ACHN (cell line): Measurements from ENCODE around the gene CKMT2.
A peak's percentile ranks its signal among the peaks of the same experiment; 100 is the strongest.
"Not testable (repeated sequence)": the region's sequence is repeated elsewhere in the genome, so short reads cannot be mapped to it uniquely, and the experiment has no call there.

Experiments used
- DNase-seq: peaks from one replicate; pipeline ENCODE4 v3.0.0-alpha.2; 2015
- in situ Hi-C: cut with HindIII; loops from 2 replicates; pipeline ENCODE4 v1.10.0; 2017; ENCODE audit warnings: low sequenced_read_pairs, low pct_ligation_motif_present, low pct_unique_long_range_greater_than_20kb

CKMT2 gene

DNA sequence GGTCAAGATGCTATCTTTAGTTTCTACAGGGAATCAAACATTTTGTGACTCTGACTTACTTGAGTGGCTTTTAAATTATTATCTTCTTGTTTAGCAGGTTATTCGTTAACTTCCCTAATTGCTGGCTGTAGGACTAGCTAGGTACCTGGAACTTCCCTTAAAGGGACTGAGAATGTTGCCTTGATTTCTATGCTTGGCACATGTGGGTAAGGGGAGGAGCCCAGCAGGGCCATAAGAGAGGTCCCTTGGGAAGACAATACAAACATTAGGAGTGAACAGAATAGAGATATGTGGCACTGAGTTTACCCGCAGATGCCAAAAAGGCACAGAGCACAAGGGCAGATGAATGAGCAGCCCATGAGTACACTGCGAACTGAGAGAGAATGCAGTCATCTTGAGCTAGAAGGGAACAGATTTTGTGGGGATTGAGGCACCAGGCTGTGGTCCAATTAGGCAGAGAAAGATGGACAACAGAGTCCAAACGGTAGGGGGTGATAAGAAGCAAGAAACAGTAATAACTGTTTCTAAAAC lies 9.8 kb downstream of the CKMT2 start:
- in situ Hi-C loops: no loop called here
- no peak for DNase-seq

DNA sequence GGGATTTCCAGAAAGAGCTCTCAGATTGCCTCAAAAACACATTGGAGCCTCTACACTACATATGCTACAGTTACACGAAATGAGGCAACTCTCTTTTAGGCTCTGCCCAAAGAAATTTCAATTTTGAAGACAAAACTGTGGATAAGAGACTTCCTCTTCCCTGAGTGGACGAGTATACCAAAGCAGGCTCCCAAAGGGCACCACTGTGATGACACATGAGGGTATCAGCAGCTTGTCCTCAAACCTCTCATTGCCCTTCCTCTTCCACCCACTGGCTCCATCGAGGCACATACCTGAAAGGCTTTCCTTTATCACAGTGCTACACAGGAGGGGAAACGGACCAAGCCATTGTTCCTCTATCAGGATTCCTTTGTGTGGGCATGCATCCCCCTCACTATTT lies 11.3 kb downstream of the CKMT2 start:
- in situ Hi-C loops: no loop called here
- no peak for DNase-seq

DNA sequence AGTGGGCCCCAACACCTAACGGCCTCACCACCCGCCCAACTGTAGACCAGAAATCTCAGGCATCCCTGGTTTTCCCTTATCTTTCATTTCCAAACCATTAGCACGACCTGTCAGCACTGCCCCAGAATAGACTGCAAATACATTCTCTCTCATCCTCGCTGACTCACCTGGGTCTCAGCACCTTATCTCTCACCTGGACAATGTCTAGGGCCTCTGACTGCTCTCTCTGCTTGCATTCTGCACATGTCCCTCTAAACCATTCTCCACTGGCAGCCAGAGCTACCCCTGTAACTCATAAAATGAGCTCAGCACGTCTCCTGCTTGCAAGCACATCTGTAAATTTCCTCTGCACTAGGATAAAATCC lies 12.7 kb downstream of the CKMT2 start:
- in situ Hi-C loops: no loop called here
- no peak for DNase-seq

DNA sequence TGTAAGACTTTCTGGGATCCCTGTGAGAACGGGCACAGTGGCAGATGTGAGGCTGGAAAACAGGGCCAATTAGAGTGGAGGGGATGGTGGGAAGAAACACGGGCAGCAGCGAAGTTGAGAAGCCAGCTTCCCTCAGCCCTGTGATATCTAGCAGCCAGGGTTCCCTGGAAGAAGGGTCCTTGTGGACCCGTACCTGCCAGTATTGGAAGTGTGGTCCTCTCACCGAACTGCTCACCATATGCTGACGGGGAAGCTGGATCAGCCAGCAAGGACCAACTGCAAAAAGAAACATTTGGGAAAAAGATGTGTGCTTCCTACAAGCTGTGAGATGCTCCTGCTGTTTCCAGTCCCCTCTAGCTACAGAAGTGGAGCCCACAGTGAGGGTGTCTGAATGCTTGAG lies 13.6 kb downstream of the CKMT2 start:
- in situ Hi-C loops: no loop called here

DNA sequence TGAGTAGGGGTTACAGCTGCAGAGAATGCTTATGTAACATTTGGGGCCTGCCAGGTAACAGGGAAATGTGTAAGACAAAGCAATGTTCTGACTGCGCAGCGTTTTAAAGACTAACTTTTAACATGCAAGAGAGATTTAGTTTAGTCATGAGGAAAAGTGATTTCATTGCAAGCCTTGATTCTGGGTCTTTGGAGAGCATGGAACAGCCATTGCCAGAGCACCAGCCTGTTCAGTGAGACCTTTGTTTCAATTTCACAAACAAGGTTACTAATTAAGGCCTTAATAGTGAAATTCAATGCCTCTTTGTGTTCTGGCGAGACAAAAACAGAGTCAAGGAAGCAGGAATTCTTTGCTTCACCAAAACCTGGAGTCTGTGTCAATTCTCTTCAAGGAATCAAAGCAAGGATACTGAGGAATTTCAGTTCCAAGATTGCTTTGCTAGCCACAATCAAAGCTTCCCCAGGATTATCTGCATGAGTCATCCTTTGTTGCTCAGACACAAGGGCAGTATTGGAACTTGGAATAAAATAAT lies 14.4 kb downstream of the CKMT2 start:
- in situ Hi-C loops: no loop called here
- peak; percentile 9 for DNase-seq

More for the DNA sequence above, 13.6 kb downstream of the CKMT2 start:
- DNase-seq: no peak

DNA sequence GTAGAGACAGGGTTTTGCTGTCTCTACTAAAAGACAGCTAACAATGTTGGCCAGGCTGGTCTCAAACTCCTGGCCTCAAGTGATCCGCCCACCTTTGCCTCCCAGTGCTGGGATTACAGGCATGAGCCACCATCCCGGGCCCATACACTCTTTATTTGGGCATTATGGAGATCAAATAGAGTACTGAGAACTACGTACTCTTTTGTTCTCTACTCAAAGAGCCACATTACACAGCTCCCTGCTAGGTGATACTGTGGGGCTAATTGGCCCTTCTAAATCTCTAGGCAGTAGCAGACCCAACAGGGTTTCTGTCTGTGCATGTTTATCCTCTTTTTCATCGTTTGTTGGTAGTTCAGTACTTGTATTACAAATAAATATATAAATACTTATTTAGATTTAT lies 16.1 kb downstream of the CKMT2 start:
- in situ Hi-C loops: no loop called here
- no peak for DNase-seq

DNA sequence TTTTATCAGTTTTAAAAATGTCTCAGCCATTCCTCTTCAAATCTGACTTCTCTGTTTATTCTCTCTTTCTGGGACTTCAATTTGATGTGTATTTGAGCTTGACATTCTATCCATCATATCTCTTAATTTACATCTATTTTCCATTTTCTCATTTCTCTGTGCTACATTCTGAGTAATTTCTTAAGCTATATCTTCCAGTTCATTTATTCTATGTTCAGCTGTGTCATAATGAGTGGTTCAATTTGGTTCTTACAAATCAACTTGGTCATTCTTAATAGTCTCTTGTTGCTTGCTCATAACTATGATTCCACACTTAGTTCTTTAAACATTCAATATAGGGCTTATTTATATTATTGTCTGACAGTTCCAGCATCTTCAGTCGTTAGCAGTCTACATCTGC lies 16.9 kb downstream of the CKMT2 start:
- DNase-seq: no peak
- in situ Hi-C loops: no loop called here

DNA sequence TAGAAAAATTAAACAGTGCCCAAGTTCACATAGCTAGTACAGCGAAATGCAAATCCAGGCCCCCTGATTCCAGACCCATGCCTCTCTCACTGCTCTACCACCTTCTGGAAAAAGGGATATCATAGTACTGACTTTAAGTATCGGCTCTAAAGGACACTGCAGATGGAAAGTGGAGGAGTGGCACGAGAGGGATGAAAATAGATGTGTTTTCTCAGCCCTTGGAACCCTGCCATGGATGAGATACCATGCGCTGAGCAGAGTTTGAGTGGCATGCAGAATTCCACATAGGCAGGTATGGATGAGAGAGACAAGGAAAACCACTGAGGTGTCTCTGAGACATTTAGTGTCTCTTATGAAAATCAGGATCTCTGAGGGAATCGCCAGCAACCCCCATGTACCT lies 18.8 kb downstream of the CKMT2 start:
- in situ Hi-C loops: no loop called here
- no peak for DNase-seq

DNA sequence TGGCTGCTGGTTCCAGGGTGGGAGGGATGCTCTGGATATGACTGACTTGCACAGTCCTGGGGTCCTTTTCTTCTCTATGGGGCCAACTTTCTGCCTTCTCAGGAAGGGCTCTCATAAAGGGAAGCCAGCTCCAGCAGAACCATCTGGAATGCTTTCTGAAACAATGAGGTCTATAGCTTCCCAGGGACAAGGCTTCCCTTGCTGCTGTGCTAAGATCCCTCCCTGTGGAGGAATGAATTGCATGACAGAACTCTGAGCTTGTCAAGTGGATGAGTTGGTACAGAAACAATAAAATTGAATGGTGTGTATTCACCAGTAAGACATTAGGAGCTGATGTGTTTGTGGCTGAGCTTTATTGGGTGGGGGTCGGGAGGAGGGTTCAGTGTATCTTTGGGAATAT lies 19.8 kb downstream of the CKMT2 start:
- DNase-seq: no peak
- in situ Hi-C loops: no loop called here

DNA sequence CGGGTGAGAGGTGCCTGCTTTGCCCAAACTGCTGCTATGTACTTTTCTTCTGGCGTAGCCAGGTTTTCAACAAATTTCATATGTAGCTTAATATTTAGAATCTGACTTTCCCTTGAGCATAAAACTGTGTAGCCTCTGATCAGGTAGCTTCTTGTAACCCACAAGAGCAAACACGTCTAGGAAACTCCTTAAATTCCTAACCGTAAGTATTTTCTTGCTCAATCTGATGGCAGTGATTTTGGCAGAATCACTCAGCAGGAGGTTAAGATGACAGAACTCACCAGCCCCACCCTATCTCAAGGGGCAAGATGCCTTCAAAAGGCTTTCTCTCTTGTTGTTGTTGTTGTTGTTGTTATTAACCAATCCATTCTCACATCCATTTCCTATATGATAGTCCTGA lies 20.8 kb downstream of the CKMT2 start:
- in situ Hi-C loops: no loop called here
- no peak for DNase-seq

DNA sequence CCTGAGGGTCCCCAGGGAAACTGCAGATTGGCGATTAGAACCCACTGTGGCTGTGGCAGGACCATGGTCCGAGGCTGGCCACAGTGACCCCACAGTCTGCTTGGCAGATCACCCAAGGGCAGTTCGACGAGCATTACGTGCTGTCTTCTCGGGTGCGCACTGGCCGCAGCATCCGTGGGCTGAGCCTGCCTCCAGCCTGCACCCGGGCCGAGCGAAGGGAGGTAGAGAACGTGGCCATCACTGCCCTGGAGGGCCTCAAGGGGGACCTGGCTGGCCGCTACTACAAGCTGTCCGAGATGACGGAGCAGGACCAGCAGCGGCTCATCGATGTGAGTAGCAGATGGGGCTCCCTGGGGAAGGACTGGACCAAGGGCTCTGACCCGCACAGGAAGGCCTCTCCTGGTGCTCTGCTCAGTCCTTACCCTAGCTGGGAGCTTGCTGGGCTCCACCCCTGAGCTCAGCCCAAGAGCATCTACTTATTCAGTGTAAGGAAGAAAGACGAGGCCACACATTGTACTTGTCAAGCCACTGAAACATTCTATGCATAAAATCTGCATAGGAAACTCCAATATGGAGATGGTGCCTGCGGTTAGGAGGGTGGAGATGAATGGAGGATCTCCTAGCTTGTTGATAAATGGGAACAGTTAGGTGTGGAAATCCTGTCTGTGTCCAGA lies 21.9 kb downstream of the CKMT2 start:
- no peak for DNase-seq
- in situ Hi-C loops: no loop called here

DNA sequence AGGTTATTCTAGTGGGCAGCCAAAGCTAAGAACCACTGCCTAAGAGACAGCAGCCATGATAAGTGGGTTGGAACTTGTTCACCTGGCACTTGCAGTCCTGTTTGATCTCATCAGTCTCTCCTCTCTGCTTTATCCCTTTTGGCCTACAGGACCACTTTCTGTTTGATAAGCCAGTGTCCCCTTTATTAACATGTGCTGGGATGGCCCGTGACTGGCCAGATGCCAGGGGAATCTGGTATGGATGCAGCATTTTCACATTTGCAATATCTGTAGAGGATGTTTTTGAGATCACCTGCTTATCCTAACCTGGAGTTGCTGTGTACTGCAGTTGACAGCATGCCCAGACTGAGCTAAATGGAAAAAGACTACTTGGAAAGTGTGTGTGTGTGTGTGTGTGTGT lies 23.6 kb downstream of the CKMT2 start:
- in situ Hi-C loops: no loop called here
- no peak for DNase-seq

DNA sequence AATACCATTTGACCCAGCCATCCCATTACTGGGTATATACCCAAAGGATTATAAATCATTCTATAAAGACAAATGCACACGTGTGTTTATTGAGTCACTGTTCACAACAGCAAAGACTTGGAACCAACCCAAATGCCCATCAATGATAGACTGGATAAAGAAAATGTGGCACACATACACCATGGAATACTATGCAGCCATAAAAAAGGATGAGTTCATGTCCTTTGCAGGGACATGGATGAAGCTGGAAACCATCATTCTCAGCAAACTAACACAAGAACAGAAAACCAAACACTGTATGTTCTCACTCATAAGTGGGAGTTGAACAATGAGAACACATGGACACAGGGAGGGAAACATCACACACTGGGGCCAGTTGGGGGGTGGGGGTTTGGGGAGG lies 29.7 kb downstream of the CKMT2 start:
- in situ Hi-C loops, DNase-seq: not testable (repeated sequence)

DNA sequence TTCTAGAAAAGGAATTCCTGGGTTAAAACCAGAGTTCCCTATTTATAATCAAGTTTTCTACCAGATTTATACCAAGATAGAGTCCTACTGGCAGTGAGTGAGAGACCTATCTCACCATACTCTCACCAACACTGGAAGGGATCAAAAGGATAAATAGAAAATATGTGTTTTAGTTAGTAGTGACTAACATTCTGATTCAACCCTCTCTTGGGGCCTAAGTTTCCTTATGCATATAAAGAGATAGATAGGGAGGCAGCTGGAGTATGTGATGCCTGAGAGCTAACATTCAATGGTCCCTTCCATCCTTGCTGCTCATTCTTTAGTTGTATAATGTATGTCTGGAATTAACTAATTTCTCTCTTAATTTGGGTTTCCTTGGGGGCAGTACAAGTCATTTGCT lies 32.0 kb downstream of the CKMT2 start:
- in situ Hi-C loops: no loop called here
- no peak for DNase-seq

DNA sequence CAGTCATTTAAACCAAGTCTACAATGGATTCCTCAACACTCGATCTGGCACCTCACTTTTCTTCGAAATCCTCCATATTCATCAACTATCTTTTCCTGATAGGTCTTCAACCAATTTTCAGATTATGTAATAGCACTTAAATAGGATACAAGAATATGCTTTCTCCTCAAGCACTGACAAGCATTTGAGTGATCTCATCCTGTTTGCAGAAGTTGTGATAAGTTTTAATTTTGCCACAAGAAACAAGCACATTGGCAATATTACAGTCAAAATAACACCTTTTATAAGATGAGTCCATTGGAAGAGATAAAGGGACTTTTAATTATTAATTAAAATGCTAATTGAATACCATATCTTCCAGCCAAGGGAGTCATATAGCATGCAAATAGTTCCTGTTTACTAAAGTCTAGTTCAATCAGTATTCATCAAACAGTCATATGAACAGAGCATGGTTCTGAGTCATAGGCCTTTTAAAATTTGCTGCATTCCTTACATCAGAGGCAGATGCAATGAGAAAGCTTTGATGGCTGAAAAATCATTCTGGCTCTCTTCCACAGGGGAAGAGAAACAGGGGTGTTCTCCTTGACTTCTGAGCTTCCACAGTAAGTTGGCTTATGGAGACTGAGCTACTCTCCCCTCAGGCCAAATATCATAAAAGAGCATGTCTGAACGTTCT lies 35.5 kb downstream of the CKMT2 start:
- DNase-seq: peak; percentile 47
- in situ Hi-C loops: no loop called here

DNA sequence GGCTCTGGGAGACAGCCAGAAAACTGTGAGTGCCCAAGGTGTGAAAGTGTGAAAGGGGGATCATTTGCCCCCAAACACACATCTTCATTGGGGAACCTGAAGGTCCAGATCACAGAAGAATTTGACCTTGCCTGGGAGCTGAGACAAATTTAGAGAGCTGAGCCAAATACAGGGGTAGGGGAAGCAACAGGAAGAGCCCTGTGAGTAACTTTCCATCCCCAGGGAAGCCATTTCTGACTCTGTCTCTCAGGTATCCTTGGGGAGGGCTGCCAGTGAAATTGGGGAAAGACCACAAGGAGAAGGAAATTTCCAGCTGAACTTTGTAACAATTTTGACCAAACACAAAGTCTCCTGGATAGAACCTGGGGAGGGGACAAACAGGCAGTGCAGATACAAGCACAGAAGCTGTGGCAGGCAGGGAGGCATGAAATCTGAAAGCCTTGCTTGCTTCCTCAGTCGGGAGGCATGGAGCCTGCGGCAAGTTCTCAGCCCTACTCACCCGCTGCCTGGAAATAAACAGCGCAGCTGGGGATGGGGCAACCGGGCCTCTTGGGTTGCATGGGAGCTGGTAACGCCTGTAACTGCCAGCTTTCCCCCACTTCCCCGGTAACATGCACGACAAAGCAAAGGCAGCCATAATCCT lies 36.8 kb downstream of the CKMT2 start:
- in situ Hi-C loops: no loop called here
- DNase-seq: no peak

DNA sequence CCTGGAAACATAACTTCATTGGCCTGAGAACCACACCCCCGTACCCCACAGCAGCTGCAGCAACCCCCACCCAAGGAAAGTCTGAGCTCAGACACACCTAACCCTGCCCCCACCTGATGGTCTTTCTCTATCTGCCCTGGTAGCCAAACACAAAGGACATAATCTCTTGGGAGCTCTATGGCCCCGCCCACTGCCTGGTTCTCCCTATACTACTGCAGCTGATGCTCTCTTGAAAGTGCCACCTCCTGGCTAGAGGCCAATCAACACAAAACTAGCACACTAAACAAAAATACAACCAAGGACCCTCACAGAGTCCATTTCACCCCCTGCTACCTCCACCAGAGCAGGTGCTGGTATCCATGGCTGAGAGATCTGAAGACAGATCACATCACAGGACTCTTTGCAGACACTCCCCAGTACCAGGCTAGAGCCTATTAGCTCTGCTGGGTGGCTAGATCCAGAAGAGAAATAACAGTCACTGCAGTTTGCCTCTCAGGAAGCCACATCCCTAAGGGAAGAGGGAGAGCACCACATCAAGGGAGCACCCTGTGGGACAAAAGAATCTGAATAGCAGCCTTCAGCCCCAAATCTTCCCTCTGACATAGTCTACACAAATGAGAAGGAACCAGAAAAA lies 37.4 kb downstream of the CKMT2 start:
- in situ Hi-C loops, DNase-seq: not testable (repeated sequence)

DNA sequence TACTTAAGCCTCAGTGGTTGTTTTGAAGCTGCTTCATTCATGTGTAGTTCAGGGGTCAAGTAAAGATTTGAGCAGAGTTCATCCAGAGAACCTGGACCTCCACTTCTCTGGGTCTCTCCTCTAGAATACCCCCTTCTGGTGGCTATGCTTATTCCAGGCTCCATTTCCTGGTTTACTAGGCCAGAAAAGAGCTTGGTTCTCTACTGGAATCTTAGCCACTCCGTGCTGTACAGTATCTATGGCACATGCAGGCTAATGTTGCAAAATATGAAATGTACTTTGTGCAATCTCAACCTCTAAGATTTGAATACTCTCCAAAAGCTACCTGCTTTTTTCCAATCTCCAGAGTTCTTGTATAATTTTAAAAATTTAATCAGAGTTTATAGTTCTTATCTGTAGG lies 50.9 kb downstream of the CKMT2 start:
- DNase-seq: no peak
- in situ Hi-C loops: no loop called here

DNA sequence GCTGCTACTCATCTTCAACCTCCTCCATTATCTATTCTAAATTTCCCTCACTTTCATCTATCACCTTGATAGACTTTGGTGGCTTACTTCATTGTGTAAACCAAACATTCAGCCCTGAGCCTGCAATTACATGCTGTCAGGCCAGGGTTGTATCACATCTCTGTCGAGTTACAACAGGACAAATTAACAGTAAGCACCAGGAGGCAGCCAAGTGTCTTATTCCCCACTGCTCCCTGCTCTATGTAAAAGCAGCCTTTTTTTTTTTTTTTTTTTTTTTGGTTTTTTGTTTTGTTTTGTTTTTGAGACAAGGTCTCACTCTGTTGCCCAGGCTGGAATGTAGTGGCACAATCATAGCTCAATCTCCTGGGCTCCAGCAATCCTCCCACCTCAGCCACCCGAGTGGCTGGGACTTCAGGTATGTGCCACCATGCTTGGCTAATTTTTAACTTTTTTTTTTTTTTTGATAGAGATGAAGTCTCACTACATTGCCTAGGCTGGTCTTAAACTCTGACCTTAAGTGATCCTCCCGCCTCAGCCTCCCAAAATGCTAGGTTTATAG lies 53.0 kb downstream of the CKMT2 start:
- no peak for DNase-seq
- in situ Hi-C loops: no loop called here
